Keratinocyte (primary cell): ENCODE measurements around the gene CNTNAP5. TPM values are rescaled to one million over a fixed set of nuclear protein-coding genes. Genes with fewer than 3 reads are reported as not detected.

Experiments
- DNase-seq: peaks from one replicate; pipeline ENCODE4 v3.0.0-alpha.2; 2011; ENCODE audit warnings: low read depth, missing footprints, low spot score
- FAIRE-seq: peaks from 2 replicates; lab custom pipeline; 2011; peaks lifted over from hg19 to GRCh38; lab: Jason Lieb, UNC
- H2AFZ ChIP-seq: 2 replicates; pipeline ENCODE4 v1.6.0; 2012; ENCODE audit warnings: low read length, control low read depth, inconsistent platforms; ENCODE audit not compliant: control insufficient read depth
- H3K27ac ChIP-seq: 2 replicates; pipeline ENCODE4 v1.5.1; 2011; ENCODE audit warnings: low read length; ENCODE audit not compliant: control insufficient read depth, insufficient read depth
- H3K27me3 ChIP-seq: 3 replicates; pipeline ENCODE4 v1.6.0; 2011; ENCODE audit warnings: low read length; ENCODE audit not compliant: control insufficient read depth, insufficient read depth; ENCODE audit errors: extremely low read depth
- H3K36me3 ChIP-seq, 2 experiments: 2 replicates in 1 of 2; 3 replicates in 1 of 2; pipeline ENCODE4 v1.5.1; 2011; ENCODE audit warnings: low read length in 2 of 2, mild to moderate bottlenecking in 1 of 2; ENCODE audit not compliant: control insufficient read depth in 2 of 2, insufficient read depth in 2 of 2; ENCODE audit errors: extremely low read depth in 1 of 2
- H3K4me1 ChIP-seq: 3 replicates; pipeline ENCODE4 v1.5.1; 2011; ENCODE audit warnings: low read length; ENCODE audit not compliant: control insufficient read depth, insufficient read depth; ENCODE audit errors: extremely low read depth
- H3K4me2 ChIP-seq: 3 replicates; pipeline ENCODE4 v1.6.0; 2011; ENCODE audit warnings: low read depth, low read length; ENCODE audit not compliant: control insufficient read depth, insufficient read depth; ENCODE audit errors: extremely low read depth
- H3K4me3 ChIP-seq, 3 experiments: fragments of 200-600 bp in 1 of 3; sonication (generic) in 1 of 3; 2 replicates in 2 of 3; 3 replicates in 1 of 3; pipeline ENCODE4 v1.5.1; 2011 to 2016; ENCODE audit warnings: low read length in 3 of 3, mild to moderate bottlenecking in 3 of 3, control low read depth in 2 of 3, inconsistent platforms in 1 of 3, low read depth in 1 of 3, mixed read lengths in 1 of 3, mixed run types in 1 of 3, moderate library complexity in 1 of 3; ENCODE audit not compliant: control insufficient read depth in 2 of 3, insufficient read depth in 2 of 3; ENCODE audit errors: extremely low read depth in 1 of 3
- H3K79me2 ChIP-seq: 2 replicates; pipeline ENCODE4 v1.6.0; 2012; ENCODE audit warnings: low read length; ENCODE audit not compliant: control insufficient read depth, insufficient read depth
- H3K9ac ChIP-seq: 3 replicates; pipeline ENCODE4 v1.6.0; 2011; ENCODE audit warnings: low read length; ENCODE audit not compliant: control insufficient read depth, insufficient read depth; ENCODE audit errors: extremely low read depth
- H3K9me1 ChIP-seq: 3 replicates; pipeline ENCODE4 v1.6.0; 2011; ENCODE audit warnings: low read length; ENCODE audit not compliant: control insufficient read depth, insufficient read depth; ENCODE audit errors: extremely low read depth
- H3K9me3 ChIP-seq: 2 replicates; pipeline ENCODE4 v1.5.1; 2012; ENCODE audit warnings: low read depth, low read length; ENCODE audit not compliant: control insufficient read depth
- H4K20me1 ChIP-seq: 3 replicates; pipeline ENCODE4 v1.6.0; 2011; ENCODE audit warnings: low read length; ENCODE audit not compliant: control insufficient read depth, insufficient read depth; ENCODE audit errors: extremely low read depth
- EZH2 ChIP-seq: IDR thresholded peaks from one replicate; pipeline ENCODE4 v1.6.1; 2012; ENCODE audit warnings: inconsistent platforms, mild to moderate bottlenecking, low read length, moderate library complexity
- dilution Hi-C: fragments of 300-500 bp; cut with MboI; formaldehyde crosslinking; loops from one replicate; pipeline ENCODE4 v1.7.0; 2020; ENCODE audit warnings: low sequenced_read_pairs; ENCODE audit not compliant: extremely low pct_ligation_motif_present
- polyA plus RNA-seq, 5 experiments: library from polyadenylated mRNA; depleted of rRNA in 3 of 5; stranded (reverse) in 3 of 5; stranded (forward) in 1 of 5; unstranded in 1 of 5; fragments of >200 nt; gene quantifications; 1 replicate in 1 of 5; 2 replicates in 3 of 5; 3 replicates in 1 of 5; pipeline versions ENCODE4 v1.2.1 to v1.2.3, GENCODE V29; 2011 to 2012; ENCODE audit warnings: missing spikeins in 2 of 5, low read depth in 1 of 5, low replicate concordance in 1 of 5
- TF ChIP-seq, protein P1 (sequence below), 3 experiments: IDR thresholded peaks in 1 of 3; conservative IDR thresholded peaks in 1 of 3; optimal IDR thresholded peaks in 1 of 3; 2 replicates in 2 of 3; 3 replicates in 1 of 3; pipeline versions ENCODE3 to v1.5.1; 2011; ENCODE audit warnings: low read length in 3 of 3, mild to moderate bottlenecking in 3 of 3, moderate library complexity in 2 of 3, control low read depth in 1 of 3, inconsistent platforms in 1 of 3; ENCODE audit not compliant: insufficient read depth in 2 of 3; ENCODE audit errors: extremely low read depth in 1 of 3

CNTNAP5 gene
- polyA plus RNA-seq, 1 donor (not counting 4 experiments of a cell fraction or from before 2014, with no cell fraction given) = not detected

DNA sequence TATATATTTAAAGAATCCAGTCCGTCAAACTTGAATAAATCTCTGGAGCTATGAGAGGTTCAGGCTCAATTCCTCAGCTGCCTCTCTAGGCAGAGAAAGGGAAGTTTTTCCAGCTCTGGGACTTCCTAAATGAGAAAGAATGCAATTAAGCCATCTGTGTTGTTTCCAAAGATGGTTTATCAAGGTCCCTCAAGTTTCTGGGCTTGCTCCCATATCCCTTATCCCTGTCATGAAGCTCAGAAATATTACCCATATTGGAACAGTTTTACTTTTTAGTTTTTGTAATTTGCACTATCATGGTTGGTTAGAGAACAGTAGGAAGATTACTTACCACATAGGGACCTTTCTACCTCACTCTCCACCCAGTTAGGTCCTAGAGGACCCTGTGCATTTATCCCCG, 1.4 kb downstream of the CNTNAP5 start:
- TF ChIP-seq, protein P1, sequence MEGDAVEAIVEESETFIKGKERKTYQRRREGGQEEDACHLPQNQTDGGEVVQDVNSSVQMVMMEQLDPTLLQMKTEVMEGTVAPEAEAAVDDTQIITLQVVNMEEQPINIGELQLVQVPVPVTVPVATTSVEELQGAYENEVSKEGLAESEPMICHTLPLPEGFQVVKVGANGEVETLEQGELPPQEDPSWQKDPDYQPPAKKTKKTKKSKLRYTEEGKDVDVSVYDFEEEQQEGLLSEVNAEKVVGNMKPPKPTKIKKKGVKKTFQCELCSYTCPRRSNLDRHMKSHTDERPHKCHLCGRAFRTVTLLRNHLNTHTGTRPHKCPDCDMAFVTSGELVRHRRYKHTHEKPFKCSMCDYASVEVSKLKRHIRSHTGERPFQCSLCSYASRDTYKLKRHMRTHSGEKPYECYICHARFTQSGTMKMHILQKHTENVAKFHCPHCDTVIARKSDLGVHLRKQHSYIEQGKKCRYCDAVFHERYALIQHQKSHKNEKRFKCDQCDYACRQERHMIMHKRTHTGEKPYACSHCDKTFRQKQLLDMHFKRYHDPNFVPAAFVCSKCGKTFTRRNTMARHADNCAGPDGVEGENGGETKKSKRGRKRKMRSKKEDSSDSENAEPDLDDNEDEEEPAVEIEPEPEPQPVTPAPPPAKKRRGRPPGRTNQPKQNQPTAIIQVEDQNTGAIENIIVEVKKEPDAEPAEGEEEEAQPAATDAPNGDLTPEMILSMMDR (optimal IDR thresholded peaks at IDR 0.05 in 1 of 3, IDR thresholded peaks at IDR 0.05 in 1 of 3, conservative IDR thresholded peaks at IDR 0.05 in 1 of 3; ENCODE audit: extremely low read depth in 1 of 3, insufficient read depth in 2 of 3, low read length in 3 of 3) = no peak
- TF ChIP-seq EZH2 = no peak
- Histone ChIP-seq H3K9me3 (no peaks in the 10 kb centered on the region), H3K9me1 (no peaks in the 10 kb centered on the region), H3K79me2 (no peaks in the 10 kb centered on the region), H3K27me3 (peaks cover 6% of the 10 kb centered on the region), H3K4me2 (no peak overlapping the region), H4K20me1 (no peaks in the 10 kb centered on the region), H3K4me1 (no peaks in the 10 kb centered on the region), H3K9ac (no peak overlapping the region), H3K4me3 (no peak overlapping the region), H3K27ac (no peak overlapping the region), H2AFZ (no peak overlapping the region), H3K36me3 (no peaks in the 10 kb centered on the region)
- FAIRE-seq = no peak
- dilution Hi-C loops = no loop called here
- DNase-seq = no peak

DNA sequence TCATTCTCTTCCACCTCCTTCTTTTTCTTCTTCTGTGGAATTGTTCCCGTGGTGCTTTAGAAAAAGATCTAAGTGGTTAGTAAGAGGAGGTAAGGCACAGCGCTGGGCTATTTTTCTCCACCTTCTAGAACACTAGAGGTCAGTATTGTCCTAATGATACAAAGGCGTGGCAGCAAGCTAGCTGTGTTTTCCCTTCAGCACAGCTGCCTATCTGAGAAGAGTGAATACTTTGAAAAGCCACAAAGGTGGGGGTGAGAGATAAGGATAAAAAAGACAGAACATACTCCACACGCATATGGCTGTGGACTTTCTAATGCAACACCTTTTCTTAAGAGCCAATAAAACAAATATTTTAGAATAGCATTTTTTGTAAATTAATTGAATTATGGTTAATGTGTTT, 2.1 kb downstream of the CNTNAP5 start:
- no peak for FAIRE-seq
- Histone ChIP-seq H2AFZ (no peak overlapping the region), H3K27me3 (peaks cover 6% of the 10 kb centered on the region), H3K4me1 (no peaks in the 10 kb centered on the region), H3K36me3 (no peaks in the 10 kb centered on the region), H4K20me1 (no peaks in the 10 kb centered on the region), H3K4me2 (no peak overlapping the region), H3K27ac (no peak overlapping the region), H3K9me3 (no peaks in the 10 kb centered on the region), H3K9me1 (no peaks in the 10 kb centered on the region), H3K79me2 (no peaks in the 10 kb centered on the region), H3K4me3 (no peak overlapping the region), H3K9ac (no peak overlapping the region)
- no peak for DNase-seq
- dilution Hi-C loops = no loop called here
- TF ChIP-seq, protein P1 (optimal IDR thresholded peaks at IDR 0.05 in 1 of 3, IDR thresholded peaks at IDR 0.05 in 1 of 3, conservative IDR thresholded peaks at IDR 0.05 in 1 of 3; ENCODE audit: extremely low read depth in 1 of 3, insufficient read depth in 2 of 3, low read length in 3 of 3) = peak; percentile 40 to 61 (median 60)
- TF ChIP-seq EZH2 = no peak
